Fibroblast of villous mesenchyme (primary cell): ENCODE data around the gene TNKS1BP1. TPM values are rescaled to one million over a fixed set of nuclear protein-coding genes. Genes with fewer than 3 reads are reported as not detected.

Experiments used
- DNase-seq: peaks from one replicate; pipeline ENCODE4 v3.0.0-alpha.2; 2010; ENCODE audit warnings: low read depth
- H3K4me3 ChIP-seq: 2 replicates; pipeline ENCODE4 v1.5.1; 2011; ENCODE audit warnings: low read depth, mild to moderate bottlenecking, low read length
- total RNA-seq: library from RNA; depleted of rRNA; stranded (reverse); fragments of >200 nt; gene quantifications from 2 replicates; pipeline ENCODE4 v1.2.3, GENCODE V29; 2012
- TF ChIP-seq, protein P1 (sequence below): IDR thresholded peaks from 2 replicates; pipeline ENCODE4 v1.5.1; 2012; ENCODE audit warnings: low read depth, mild to moderate bottlenecking, low read length; ENCODE audit not compliant: insufficient read depth

Gene TNKS1BP1
- total RNA-seq, 1 donor, result 69.5 TPM

DNA sequence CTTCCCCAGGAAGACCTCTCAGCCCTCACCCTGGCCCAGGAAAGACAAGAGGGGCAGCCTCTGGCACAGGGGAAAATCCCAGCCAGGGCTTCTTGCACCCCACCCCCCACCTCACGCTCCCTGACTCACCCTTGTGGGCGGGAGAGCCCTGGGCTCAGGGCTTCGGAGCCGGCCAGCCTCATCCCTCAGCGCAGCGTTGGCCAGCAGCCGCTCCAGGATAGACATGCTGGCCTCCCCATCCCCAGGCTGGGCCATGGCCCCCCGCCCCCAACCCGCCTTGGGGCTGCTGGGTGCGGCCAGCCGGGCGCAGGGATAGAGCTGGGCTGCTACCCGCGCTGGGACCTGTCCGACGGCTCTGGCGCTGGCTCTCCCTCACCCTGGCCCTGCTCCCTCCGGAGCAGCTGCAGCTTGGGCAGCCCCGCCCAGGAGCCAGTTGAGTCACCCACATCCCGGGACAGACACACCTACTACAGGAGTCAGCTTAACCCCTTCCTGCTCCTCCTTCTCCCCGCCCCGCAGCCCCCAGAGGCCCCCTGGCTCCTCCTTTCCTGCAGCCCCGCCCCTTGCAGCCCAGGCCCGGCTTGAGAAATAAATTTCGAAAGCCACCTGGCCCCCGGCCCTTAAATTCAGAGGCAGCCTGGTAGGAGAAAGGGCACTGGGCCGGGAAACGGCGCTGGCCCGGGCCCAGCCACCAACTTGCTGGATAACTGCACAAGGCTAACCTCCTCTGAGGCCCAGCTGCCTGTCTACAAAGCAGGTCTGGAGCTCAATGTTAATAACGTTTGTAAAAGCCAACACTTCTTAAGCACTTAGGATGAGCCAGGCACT lies 13.4 kb downstream of the TNKS1BP1 start:
- peak; percentile 98 for DNase-seq
- H3K4me3 ChIP-seq, result peak overlapping the region; percentile 63
- TF ChIP-seq, protein P1, sequence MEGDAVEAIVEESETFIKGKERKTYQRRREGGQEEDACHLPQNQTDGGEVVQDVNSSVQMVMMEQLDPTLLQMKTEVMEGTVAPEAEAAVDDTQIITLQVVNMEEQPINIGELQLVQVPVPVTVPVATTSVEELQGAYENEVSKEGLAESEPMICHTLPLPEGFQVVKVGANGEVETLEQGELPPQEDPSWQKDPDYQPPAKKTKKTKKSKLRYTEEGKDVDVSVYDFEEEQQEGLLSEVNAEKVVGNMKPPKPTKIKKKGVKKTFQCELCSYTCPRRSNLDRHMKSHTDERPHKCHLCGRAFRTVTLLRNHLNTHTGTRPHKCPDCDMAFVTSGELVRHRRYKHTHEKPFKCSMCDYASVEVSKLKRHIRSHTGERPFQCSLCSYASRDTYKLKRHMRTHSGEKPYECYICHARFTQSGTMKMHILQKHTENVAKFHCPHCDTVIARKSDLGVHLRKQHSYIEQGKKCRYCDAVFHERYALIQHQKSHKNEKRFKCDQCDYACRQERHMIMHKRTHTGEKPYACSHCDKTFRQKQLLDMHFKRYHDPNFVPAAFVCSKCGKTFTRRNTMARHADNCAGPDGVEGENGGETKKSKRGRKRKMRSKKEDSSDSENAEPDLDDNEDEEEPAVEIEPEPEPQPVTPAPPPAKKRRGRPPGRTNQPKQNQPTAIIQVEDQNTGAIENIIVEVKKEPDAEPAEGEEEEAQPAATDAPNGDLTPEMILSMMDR, result no peak

DNA sequence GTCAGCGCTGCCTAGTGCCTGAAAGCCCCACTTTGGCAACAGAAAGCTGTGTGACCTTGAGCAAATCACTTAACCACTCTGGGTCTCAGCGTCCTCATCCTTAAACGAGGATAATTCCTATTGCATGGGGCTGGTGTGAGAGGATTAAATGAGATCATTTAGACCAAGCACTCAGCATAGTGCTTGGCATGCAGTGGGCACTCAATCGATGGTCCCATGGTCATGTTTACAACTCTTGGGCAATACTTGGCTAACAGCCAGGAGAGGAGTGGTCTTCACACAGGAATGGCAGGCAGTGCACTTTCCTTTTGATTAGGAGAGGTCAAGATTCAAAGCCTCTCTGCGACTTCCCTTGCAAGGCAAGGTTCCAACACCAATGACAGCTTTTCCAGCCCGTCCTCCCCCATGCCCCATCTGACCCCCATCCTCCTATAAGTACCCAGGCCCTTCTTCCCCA lies 14.1 kb downstream of the TNKS1BP1 start:
- DNase-seq, result peak; percentile 78
- peak overlapping the region; percentile 63 for H3K4me3 ChIP-seq
- TF ChIP-seq, protein P1, result no peak

DNA sequence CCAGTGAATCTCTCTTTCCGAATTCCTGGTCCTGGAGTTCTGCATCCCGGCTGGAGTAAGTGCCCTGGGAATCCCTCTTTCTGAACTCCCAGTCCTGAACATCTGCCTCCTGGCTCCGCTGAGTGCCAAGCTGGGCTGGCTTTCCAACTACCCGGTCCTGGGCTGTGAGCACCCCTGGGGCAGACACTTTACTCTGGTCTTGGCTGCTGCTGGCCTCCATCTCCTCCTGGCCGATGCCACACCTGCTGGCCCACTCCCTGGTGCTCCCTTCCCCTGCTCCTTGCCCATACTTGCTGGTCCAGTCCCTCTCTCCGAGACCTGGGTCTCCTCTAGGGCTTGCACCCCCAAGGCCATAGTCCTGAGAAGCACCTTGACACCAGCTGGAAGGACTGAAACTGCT lies 14.7 kb downstream of the TNKS1BP1 start:
- no peak for DNase-seq
- peak overlapping the region; percentile 63 for H3K4me3 ChIP-seq
- TF ChIP-seq, protein P1, result no peak

DNA sequence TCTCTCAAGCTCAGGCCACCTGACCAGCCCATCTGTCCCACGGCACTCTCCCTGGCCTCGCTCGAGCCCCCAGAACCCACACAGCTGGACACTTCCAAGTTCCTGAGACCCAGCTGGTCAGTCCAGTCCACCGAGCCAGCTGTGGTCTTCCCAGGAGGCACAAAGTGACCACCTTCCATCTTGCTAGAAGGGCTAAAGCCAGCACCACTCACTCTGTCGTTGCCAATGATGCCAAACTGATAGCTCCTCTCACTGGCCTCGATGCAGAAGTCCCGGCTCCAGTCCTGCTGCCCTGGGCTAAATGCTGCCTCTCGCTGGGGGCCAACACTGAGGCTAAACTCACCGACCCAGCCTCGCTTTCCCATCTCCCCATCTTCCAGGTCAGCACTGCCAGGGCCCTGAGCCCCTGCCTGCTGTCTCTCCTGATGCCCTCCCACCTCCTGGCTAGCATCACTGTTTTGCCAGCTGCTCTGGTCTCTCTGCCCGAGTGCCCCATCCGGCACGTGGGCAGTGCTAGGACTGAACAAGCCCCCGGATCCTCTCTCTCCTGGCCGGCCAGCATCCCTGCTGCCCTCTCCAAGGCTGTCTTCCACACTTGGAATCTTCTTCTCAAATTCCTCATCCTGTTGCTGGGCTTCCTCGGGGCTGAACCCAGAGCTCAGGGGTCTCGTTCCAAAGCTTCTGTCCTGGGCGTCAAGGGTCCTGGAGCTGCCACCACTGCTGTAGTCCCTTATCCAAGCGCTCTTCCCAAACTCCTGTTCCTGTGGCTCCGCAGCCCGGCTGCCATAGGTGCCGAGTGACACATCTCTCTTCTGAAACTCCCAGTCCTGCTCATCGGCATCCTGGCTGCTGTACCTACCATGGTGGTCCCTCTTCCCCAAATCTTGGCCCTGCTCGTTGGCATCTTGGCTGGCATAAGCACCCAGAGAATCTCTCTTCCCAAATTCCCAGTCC lies 15.4 kb downstream of the TNKS1BP1 start:
- TF ChIP-seq, protein P1, result no peak
- no peak for DNase-seq
- no peak overlapping the region for H3K4me3 ChIP-seq

DNA sequence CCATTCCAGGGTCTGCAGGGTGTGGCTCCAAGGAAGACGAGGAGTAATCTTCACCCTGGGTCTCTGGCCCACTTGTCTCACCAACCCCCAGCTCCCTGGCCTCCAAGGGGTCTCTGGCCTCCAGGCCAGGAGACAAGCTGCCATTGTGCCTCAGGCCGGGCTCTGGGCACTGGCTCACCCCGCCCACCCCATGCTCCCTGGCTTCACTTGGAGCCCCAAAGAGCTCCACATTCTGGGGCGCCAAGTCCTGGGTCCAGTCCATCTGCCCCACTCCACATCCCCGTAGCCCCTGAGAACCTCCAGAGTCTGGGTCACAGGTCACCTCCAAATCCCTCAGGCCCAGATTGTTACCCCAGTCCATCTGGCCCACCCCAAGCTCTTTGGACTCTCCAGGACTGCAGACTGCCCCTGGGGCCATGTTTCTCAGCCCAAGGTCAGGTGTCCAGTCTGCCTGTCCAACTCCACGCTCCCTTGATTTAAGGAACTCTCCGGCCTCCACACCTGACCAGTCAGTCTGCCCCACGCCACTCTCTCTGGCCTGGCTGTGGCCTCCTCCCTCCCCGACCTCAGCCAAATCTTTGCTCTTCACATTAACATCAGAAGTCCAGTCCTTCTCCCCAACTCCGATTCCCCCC lies 16.2 kb downstream of the TNKS1BP1 start:
- H3K4me3 ChIP-seq, result no peak overlapping the region
- no peak for DNase-seq
- TF ChIP-seq, protein P1, result no peak

DNA sequence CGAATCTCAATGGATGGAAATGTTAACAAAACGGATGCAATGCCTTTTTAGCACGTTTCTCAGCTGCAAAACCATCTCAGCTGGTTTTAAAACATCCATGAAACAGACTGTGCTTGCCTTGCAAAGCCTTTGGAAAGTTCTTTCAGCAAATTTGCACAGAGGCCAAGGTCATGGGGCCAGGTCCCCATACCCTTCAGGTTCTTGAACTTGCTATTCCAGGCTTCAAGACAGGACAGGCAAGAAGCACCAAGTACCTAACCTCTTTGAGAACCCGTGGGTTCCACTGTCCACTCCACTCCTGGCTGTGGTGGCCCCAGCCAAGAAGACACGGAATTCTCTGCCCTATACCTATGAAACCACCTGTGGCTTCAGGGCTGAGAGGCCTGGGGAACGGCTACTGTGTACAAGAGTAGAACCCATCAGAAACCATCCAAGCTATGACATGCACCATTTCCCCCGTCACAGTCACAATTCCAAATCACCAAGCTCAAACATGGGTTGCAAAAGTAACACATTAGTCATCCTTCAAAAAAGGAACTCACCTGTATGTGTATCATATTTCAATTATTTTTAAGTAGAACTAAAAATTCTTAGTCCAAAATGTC lies 17.0 kb downstream of the TNKS1BP1 start:
- no peak overlapping the region for H3K4me3 ChIP-seq
- TF ChIP-seq, protein P1, result no peak
- no peak for DNase-seq
